ENCODE results near the gene RBBP8NL. TPM values are rescaled to one million over a fixed set of nuclear protein-coding genes. Genes with fewer than 3 reads are reported as not detected.

Gene RBBP8NL
- total RNA-seq, 1 experiment from 2014 or later, result 0.28 TPM

- peaks cover 5 to 12% of the 10 kb centered on the region in 2 experiments for H3K4me1 Mint-ChIP-seq
- Histone ChIP-seq H3K18ac (ENCODE audit: insufficient read length, low read depth, low read length) (no peak overlapping the region), H2AFZ (ENCODE audit: low read length) (no peak overlapping the region), H4K5ac (ENCODE audit: insufficient read length, low read depth, low read length) (no peak overlapping the region), H3K9me3 (ENCODE audit: control insufficient read depth, low read depth, low read length) (no peaks in the 10 kb centered on the region), H2BK15ac (ENCODE audit: low read depth, low read length) (no peak overlapping the region), H2BK5ac (ENCODE audit: insufficient read length, low read length) (no peak overlapping the region), H2BK120ac (ENCODE audit: low read depth, low read length, poor library complexity, severe bottlenecking) (no peak overlapping the region), H3K4me1 (ENCODE audit: insufficient read depth, low read length) (no peaks in the 10 kb centered on the region), H2BK12ac (ENCODE audit: insufficient read length, low read depth, low read length) (no peak overlapping the region), H3K79me1 (ENCODE audit: insufficient read depth, low read depth, low read length, poor library complexity, severe bottlenecking) (no peaks in the 10 kb centered on the region), H3K14ac (ENCODE audit: insufficient read depth, low read length) (no peak overlapping the region), H3T11ph (ENCODE audit: low read length) (no peak overlapping the region), H3K4me2 (ENCODE audit: insufficient read depth, insufficient read length, low read length) (no peak overlapping the region), H3K27me3 (ENCODE audit: insufficient read depth, low read length) (no peaks in the 10 kb centered on the region), H3K79me2 (ENCODE audit: insufficient read depth, low read length) (no peaks in the 10 kb centered on the region), H2BK20ac (ENCODE audit: low read depth, low read length, poor library complexity, severe bottlenecking) (no peak overlapping the region), H3K23me2 (ENCODE audit: insufficient read length, low read depth, low read length, poor library complexity, severe bottlenecking) (peaks cover 2% of the 10 kb centered on the region), H3K56ac (ENCODE audit: insufficient read length, low read depth, low read length) (no peak overlapping the region), H4K8ac (replicated peaks; ENCODE audit: insufficient read length, low read depth, low read length) (no peak overlapping the region), H3K27ac (ENCODE audit: insufficient read length, low read depth, low read length) (no peak overlapping the region), H3K4ac (ENCODE audit: low read depth, low read length) (no peak overlapping the region), H2AK5ac (ENCODE audit: insufficient read length, low read length) (no peak overlapping the region), H3K9ac (ENCODE audit: extremely low read depth, insufficient read length, low read length) (no peak overlapping the region), H4K20me1 (ENCODE audit: control insufficient read depth, insufficient read depth, insufficient read length) (peaks cover 8% of the 10 kb centered on the region), H4K91ac (ENCODE audit: insufficient read length, low read depth, low read length) (no peak overlapping the region), H3K23ac (ENCODE audit: insufficient read length, low read depth, low read length) (no peak overlapping the region)
- H3K9me3 Mint-ChIP-seq, result peaks cover 3 to 6% of the 10 kb centered on the region in 2 experiments; a peak in 3 of 5 replicates
- no CpG with 5 or more reads among the region's 10 CpGs for WGBS (ENCODE audit: extremely low coverage, insufficient read length, low lambda C conversion rate)
- TF ChIP-seq, protein P1, sequence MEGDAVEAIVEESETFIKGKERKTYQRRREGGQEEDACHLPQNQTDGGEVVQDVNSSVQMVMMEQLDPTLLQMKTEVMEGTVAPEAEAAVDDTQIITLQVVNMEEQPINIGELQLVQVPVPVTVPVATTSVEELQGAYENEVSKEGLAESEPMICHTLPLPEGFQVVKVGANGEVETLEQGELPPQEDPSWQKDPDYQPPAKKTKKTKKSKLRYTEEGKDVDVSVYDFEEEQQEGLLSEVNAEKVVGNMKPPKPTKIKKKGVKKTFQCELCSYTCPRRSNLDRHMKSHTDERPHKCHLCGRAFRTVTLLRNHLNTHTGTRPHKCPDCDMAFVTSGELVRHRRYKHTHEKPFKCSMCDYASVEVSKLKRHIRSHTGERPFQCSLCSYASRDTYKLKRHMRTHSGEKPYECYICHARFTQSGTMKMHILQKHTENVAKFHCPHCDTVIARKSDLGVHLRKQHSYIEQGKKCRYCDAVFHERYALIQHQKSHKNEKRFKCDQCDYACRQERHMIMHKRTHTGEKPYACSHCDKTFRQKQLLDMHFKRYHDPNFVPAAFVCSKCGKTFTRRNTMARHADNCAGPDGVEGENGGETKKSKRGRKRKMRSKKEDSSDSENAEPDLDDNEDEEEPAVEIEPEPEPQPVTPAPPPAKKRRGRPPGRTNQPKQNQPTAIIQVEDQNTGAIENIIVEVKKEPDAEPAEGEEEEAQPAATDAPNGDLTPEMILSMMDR (conservative IDR thresholded peaks at IDR 0.05), result no peak
- no peaks in the 10 kb centered on the region for H3K27me3 Mint-ChIP-seq (ENCODE audit: low read depth)
- no peak overlapping the region for H3K27ac Mint-ChIP-seq
- no peak for DNase-seq
- peaks cover 0 to 11% (median 8%) of the 10 kb centered on the region in 3 experiments; a peak in 6 of 7 replicates for H3K36me3 Mint-ChIP-seq (ENCODE audit: insufficient read depth in 1 of 3, low read depth in 3 of 3)
- H3K4me3 Mint-ChIP-seq, result no peak overlapping the region
These were observed 26.8 kb downstream of the RBBP8NL start for GRCh38 chr20:62400541-62400940.

All from H9 (cell line).